ENCODE data around the gene COMTD1.
"Not testable (repeated sequence)": the region's sequence is repeated elsewhere in the genome, so short reads cannot be mapped to it uniquely, and the experiment has no call there.

Gene COMTD1

DNA sequence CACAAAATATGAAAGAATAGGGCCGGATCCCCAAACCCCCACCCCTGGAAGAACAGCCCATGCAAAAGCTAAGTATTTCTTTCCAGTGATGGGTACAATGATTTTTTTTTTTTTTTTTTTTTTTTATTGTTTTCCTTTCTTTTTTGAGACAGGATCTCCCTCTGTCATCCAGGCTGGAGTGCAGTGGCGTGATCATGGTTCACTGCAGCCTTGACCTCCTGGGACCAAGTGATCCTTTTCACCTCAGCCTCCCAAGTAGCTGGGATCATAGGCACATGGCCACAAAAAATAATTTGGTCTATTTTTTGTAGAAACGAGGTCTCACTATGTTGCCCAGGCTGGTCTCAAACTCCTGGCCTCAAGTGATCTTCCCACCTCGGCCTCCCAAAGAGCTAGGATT, 41.1 kb downstream of the COMTD1 start:
- DNase-seq (ENCODE audit: low spot score) = not testable (repeated sequence)

GRCh38 chr10:75191821-75192568, 43.8 kb downstream of the COMTD1 start:
- no peak for DNase-seq (ENCODE audit: low spot score)

GRCh38 chr10:75189266-75190096, 46.3 kb downstream of the COMTD1 start:
- DNase-seq (ENCODE audit: low spot score) = no peak

DNA sequence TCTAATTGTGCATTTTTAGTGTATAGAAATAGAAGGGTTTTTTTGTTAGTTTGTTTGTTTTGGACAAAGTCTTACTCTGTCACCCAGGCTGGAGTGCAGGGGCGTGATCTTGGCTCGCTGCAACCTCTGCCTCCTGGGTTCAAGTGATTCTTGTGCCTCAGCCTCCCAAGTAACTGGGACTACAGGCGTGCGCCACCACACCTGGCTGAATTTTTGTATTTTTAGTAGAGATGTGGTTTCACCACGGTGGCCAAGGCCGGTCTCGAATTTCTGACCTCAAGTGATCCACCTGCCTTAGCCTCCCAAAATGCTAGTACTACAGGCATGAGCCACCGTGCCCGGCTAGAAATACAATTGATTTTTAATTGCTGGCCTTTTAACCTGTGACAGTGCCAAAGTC, 47.2 kb downstream of the COMTD1 start:
- not testable (repeated sequence) for DNase-seq (ENCODE audit: low spot score)

DNA sequence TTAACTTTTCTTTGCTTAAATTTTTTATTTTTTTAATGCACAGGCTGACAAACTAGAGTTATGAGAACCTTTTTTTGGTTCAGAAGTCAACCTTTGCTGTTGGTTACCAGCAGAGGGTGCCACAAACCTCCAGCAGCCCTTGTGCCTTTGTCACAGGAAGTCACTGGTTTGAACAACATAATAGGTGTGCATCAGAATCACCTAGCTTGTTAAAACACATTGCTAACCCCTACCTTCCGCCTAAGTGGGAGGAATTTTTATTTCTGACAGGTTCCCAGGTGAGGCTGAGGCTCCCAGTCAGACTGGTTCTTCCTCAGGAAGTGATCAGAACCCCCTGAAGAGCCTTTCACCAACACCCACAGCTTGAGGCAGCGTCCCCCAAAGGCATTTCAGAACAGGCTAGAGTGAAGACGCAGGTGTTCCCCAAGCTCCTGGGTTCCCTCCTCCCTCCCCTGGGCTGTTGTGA, 47.8 kb downstream of the COMTD1 start:
- peak; percentile 40 for DNase-seq (ENCODE audit: low spot score)

DNA sequence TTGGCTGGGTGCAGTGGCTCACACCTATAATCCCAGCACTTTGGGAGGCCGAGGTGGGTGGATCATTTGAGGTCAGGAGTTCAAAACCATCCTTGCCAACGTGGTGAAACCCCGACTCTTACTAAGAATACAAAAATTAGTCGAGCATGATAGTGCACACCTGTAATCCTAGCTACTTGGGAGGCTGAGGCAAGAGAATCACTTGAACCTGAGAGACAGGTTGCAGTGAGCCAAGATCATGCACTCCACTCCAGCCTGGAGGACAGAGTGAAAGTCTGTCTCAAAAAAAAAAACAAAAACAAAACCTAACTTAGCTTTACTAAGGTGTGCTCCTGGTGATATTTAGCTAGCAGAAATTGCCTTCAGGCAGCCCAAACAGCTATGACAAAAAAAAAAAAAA, 49.4 kb downstream of the COMTD1 start:
- no peak for DNase-seq (ENCODE audit: low spot score)

Data from globus pallidus (tissue), 1 donor.